ENCODE results near the gene SDK1. TPM values are rescaled to one million over a fixed set of nuclear protein-coding genes. Genes with fewer than 3 reads are reported as not detected.

Gene SDK1
- total RNA-seq, 1 experiment from 2014 or later = 7.1 TPM

GRCh38 chr7:3274131-3274530, 26.9 kb upstream of the SDK1 start:
- Mint-ChIP-seq H3K27ac (ENCODE audit: unreplicated experiment) (no peak overlapping the region), H3K9me3 (ENCODE audit: unreplicated experiment) (peaks cover 5% of the 10 kb centered on the region), H3K36me3 (ENCODE audit: insufficient read depth, unreplicated experiment) (no peaks in the 10 kb centered on the region), H3K27me3 (ENCODE audit: insufficient read depth, unreplicated experiment) (no peaks in the 10 kb centered on the region), H3K4me1 (ENCODE audit: low read depth, unreplicated experiment) (no peaks in the 10 kb centered on the region), H3K4me3 (ENCODE audit: unreplicated experiment) (no peak overlapping the region)
- intact Hi-C loops (cut with micrococcal nuclease; ENCODE audit: unreplicated experiment) = no loop called here
- no peak for DNase-seq
- Histone ChIP-seq H3K27me3 (replicated peaks; ENCODE audit: control insufficient read depth, insufficient read depth, low read length) (no peaks in the 10 kb centered on the region), H3K36me3 (ENCODE audit: control insufficient read depth, insufficient read depth, low read length) (no peaks in the 10 kb centered on the region), H3K9me3 (no peaks in the 10 kb centered on the region; the same call in 1 of the 2 replicates), H3K4me3 (ENCODE audit: low read depth, low read length) (no peak overlapping the region), H3K4me1 (no peaks in the 10 kb centered on the region)
- CTCF ChIA-PET = no interaction called here
- BruUV-seq (replicated peaks) = no TSS peak
- POLR2A ChIA-PET = no interaction called here
- no peak for TF ChIP-seq CTCF (IDR thresholded peaks at IDR 0.05; ENCODE audit: insufficient read depth in 1 of 2, low read depth in 1 of 2, low read length in 1 of 2, severe bottlenecking in 1 of 2, unreplicated experiment in 1 of 2)

GRCh38 chr7:3277604-3278572, 23.2 kb upstream of the SDK1 start:
- H3K36me3 Mint-ChIP-seq (ENCODE audit: insufficient read depth, unreplicated experiment) = no peaks in the 10 kb centered on the region
- POLR2A ChIA-PET = no interaction called here
- H3K27me3 Mint-ChIP-seq (ENCODE audit: insufficient read depth, unreplicated experiment) = peaks cover 6% of the 10 kb centered on the region
- no peak for TF ChIP-seq CTCF (IDR thresholded peaks at IDR 0.05; ENCODE audit: insufficient read depth in 1 of 2, low read depth in 1 of 2, low read length in 1 of 2, severe bottlenecking in 1 of 2, unreplicated experiment in 1 of 2)
- no peaks in the 10 kb centered on the region for H3K4me1 Mint-ChIP-seq (ENCODE audit: low read depth, unreplicated experiment)
- Histone ChIP-seq H3K36me3 (ENCODE audit: control insufficient read depth, insufficient read depth, low read length) (no peaks in the 10 kb centered on the region), H3K27me3 (replicated peaks; ENCODE audit: control insufficient read depth, insufficient read depth, low read length) (no peaks in the 10 kb centered on the region), H3K4me1 (no peaks in the 10 kb centered on the region), H3K9me3 (no peaks in the 10 kb centered on the region), H3K4me3 (ENCODE audit: low read depth, low read length) (no peak overlapping the region)
- BruUV-seq (replicated peaks) = no TSS peak
- DNase-seq = no peak
- H3K27ac Mint-ChIP-seq (ENCODE audit: unreplicated experiment) = no peak overlapping the region
- H3K4me3 Mint-ChIP-seq (ENCODE audit: unreplicated experiment) = no peak overlapping the region
- CTCF ChIA-PET = no interaction called here
- peaks cover 5% of the 10 kb centered on the region for H3K9me3 Mint-ChIP-seq (ENCODE audit: unreplicated experiment)
- intact Hi-C loops (cut with micrococcal nuclease; ENCODE audit: unreplicated experiment) = no loop called here

GRCh38 chr7:3279147-3279818, 21.8 kb upstream of the SDK1 start:
- Histone ChIP-seq H3K4me1 (no peaks in the 10 kb centered on the region), H3K4me3 (ENCODE audit: low read depth, low read length) (no peak overlapping the region), H3K36me3 (ENCODE audit: control insufficient read depth, insufficient read depth, low read length) (no peaks in the 10 kb centered on the region), H3K27me3 (replicated peaks; ENCODE audit: control insufficient read depth, insufficient read depth, low read length) (no peaks in the 10 kb centered on the region), H3K9me3 (no peaks in the 10 kb centered on the region)
- no TSS peak for BruUV-seq (replicated peaks)
- Mint-ChIP-seq H3K36me3 (ENCODE audit: insufficient read depth, unreplicated experiment) (no peaks in the 10 kb centered on the region), H3K27me3 (ENCODE audit: insufficient read depth, unreplicated experiment) (peaks cover 6% of the 10 kb centered on the region), H3K4me3 (ENCODE audit: unreplicated experiment) (no peak overlapping the region), H3K27ac (ENCODE audit: unreplicated experiment) (no peak overlapping the region), H3K4me1 (ENCODE audit: low read depth, unreplicated experiment) (no peaks in the 10 kb centered on the region), H3K9me3 (ENCODE audit: unreplicated experiment) (peaks cover 5% of the 10 kb centered on the region)
- DNase-seq = no peak
- intact Hi-C loops (cut with micrococcal nuclease; ENCODE audit: unreplicated experiment) = no loop called here
- CTCF ChIA-PET = no interaction called here
- TF ChIP-seq CTCF (IDR thresholded peaks at IDR 0.05; ENCODE audit: insufficient read depth in 1 of 2, low read depth in 1 of 2, low read length in 1 of 2, severe bottlenecking in 1 of 2, unreplicated experiment in 1 of 2) = no peak
- POLR2A ChIA-PET = no interaction called here

All from Caco-2 (cell line).